ENCODE measurements around the gene AP1S1.
"Not testable (repeated sequence)": the region's sequence is repeated elsewhere in the genome, so short reads cannot be mapped to it uniquely, and the experiment has no call there.

The AP1S1 gene

DNA sequence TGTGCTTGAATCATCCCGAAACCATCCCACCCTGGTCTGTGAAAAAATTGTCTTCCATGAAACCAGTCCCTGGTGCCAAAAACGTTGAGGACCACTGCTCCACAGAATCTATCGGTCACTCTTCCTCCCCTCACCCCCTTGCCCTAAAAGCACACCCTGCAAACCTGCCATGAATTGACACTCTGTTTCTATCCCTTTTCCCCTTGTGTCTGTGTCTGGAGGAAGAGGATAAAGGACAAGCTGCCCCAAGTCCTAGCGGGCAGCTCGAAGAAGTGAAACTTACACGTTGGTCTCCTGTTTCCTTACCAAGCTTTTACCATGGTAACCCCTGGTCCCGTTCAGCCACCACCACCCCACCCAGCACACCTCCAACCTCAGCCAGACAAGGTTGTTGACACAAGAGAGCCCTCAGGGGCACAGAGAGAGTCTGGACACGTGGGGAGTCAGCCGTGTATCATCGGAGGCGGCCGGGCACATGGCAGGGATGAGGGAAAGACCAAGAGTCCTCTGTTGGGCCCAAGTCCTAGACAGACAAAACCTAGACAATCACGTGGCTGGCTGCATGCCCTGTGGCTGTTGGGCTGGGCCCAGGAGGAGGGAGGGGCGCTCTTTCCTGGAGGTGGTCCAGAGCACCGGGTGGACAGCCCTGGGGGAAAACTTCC is 28.2 kb upstream of the AP1S1 start:
- no peak for DNase-seq

DNA sequence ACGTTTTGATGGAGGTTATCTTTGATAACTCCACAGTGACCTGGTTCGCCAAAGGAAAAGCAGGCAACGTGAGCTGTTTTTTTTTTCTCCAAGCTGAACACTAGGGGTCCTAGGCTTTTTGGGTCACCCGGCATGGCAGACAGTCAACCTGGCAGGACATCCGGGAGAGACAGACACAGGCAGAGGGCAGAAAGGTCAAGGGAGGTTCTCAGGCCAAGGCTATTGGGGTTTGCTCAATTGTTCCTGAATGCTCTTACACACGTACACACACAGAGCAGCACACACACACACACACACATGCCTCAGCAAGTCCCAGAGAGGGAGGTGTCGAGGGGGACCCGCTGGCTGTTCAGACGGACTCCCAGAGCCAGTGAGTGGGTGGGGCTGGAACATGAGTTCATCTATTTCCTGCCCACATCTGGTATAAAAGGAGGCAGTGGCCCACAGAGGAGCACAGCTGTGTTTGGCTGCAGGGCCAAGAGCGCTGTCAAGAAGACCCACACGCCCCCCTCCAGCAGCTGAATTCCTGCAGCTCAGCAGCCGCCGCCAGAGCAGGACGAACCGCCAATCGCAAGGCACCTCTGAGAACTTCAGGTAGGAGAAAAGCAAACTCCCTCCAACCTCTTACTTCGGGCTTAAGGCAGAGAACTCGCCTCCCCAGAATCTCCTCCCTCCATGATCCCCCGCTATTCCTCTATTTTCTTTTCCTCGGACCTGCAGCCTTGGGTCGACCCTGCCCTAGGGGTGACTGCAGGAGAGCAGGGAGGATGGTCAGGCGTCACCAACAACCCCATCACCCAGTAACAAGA is 27.4 kb upstream of the AP1S1 start, which contains the start of gene SERPINE1:
TSS of gene SERPINE1 (plus strand) at position 454 of the 809 bp plus-strand sequence. CDS start 1,290 bp downstream, outside the sequence.
- peak; percentile 50 for DNase-seq

DNA sequence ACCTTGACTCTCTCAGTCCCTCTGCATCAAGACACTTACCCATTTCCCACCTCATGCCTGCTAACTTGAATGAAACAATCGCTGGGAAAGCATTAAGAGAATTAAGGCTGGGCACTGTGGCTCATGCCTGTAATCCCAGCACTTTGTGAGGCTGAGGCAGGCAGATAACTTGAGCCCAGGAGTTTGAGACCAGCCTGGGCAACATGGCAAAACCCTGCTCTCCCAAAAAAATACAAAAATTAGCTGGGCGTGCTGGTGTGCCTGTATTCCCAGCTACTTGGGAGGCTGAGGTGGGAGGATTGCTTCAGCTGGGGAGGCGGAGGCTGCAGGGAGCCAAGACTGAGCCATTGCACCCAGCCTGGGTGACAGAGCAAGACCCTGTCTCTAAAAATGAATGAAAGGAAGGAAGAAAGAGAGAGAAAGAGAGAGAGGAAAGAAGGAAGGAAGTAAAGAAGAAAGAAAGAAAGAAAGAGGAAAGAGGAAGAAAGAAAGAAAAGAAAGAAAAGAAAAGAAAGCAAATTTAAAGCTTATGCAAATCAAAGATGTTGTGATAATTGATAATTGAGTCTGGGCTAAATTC is 26.7 kb upstream of the AP1S1 start:
- no peak for DNase-seq

DNA sequence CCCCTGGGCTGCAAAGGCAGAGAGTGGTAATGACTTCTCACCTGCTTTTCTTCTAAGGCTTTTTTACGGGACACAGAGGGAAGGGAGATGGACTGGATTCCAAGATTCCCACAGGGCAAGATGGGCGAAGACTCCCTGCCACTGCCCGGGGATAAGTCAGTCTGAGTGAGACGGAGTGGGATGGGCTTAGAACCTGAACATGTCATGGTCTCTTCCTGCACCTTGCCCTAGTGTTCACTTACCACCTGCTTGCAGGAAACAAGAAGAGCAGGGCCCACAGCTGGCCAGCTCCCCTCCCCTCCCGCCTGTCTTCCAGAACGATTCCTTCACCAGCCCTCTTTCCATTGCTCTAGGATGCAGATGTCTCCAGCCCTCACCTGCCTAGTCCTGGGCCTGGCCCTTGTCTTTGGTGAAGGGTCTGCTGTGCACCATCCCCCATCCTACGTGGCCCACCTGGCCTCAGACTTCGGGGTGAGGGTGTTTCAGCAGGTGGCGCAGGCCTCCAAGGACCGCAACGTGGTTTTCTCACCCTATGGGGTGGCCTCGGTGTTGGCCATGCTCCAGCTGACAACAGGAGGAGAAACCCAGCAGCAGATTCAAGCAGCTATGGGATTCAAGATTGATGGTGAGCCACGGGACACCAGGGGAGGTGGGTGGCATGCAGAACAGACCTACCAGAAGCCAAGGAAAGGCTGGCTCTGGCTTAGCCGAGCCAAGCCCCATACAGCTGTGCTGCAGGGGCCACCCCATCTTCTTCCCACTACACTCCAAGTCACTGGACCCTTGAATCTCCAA is 26.0 kb upstream of the AP1S1 start:
- peak; percentile 67 for DNase-seq

DNA sequence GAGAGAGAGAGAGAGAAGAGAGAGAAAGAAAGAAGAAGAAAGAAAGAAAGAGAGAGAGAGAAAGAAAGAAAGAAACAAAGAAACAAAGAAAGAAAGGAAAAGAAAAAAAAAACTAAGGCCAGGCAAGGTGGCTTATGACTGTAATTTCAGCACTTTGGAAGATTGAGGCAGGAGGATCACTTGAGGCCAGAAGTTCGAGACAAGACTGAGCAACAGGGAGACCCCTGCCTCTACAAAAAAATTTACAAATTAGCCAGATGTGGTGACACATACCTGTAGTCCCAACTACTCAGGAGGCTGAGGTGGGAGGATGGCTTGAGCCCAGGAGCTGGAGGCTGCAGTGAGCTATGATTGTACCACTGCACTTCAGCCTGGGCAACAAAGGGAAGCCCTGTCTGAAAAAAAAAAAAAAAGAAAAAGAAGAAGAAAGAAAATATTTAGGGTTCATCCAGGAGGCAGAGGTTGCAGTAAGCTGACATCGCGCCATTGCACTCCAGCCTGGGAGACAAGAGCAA is 24.6 kb upstream of the AP1S1 start:
- DNase-seq, result no peak

DNA sequence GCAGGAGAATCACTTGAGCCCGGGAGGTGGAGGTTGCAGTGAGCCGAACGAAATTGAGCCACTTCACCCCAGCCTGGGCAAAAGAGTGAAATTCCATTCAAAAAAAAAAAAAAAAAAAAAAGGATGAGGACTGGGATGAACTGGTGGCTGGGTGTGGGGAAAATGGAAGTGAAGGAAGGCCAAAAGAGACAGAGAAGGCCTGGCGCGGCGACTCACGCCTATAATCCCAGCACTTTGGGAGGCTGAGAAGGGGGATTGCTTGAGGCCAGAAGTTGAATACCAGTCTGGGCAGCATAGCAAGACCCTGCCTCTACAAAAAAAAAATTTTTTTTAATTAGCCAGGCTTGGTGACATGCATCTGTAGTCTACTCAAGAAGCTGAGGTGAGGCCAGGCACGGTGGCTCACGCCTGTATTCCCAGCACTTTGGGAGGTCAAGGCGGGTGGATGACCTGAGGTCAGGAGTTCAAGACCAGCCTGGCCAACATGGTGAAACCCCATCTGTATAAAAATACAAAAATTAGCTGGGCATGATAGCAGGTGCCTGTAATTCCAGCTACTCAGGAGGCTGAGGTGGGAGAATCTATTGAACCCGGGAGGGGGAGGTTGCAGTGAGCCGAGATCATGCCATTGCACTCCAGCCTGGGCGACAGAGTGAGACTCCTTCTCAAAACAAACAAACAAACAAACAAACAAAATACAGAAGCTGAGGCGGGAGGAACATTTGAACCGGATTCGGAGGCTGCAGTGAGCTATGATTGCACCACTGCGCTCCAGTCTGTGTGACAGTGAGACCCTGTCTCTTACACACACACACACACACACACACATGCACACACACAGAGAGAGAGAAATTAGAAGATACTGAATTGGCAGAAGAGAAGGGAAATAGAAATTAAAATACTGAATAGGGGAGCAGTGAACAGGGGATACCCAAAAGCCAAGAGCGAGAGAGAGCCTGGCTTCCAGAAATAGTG is 21.4 kb upstream of the AP1S1 start:
- DNase-seq, result not testable (repeated sequence)

DNA sequence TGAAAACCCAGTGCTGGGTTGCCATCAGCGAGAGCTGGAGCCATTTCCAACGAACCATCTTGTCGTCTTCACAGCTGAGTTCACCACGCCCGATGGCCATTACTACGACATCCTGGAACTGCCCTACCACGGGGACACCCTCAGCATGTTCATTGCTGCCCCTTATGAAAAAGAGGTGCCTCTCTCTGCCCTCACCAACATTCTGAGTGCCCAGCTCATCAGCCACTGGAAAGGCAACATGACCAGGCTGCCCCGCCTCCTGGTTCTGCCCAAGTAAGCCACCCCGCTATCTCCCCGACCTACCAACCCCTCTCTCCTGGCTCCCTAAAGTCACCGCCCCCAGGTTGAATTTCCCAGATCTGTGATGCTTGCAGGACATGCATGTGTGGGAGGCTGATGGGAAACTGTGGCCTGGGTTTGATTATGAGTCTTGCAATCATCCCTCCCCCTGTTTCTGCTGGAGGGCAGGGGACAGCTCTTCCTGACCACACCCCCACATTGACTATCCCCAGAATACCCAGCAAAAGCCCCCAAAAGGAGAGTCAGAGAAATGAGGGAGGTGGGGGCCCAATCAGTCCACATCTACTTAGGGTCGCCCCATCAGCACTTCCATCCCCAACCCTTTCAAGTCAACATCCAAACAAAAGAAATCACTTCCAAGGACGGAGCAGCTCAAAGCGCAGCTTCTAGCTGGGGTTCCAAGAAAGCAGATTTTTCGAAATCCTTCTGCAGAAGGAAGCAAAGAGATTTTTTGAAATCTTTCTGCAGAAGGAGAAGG is 20.5 kb upstream of the AP1S1 start:
- DNase-seq, result no peak

DNA sequence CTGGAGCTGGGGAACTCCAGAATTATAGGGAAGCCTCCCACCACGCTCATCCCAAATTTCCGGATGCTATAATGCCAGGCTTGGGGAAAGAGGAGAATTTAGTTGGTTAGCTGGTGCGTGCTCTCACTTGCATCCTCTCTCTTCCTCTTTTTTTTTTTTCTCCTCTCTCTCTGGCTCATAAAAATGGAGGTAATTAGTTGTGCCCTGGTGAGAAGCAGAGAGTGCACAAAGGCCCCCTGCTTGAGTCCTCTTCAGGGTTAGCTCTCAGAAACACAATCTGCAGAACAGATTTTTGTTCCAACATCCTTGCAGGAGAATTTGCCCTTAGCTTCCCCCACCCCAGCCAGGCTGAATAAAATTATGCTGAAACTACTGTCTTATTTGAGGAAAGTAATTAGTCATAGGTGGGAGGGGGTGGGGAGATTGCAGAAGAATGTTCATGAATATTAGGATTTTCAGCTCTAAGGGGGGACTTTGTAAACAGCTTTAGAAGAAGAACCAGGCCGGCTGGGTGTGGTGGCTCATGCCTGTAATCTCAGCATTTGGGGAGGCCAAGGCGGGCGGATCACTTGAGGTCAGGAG is 19.8 kb upstream of the AP1S1 start:
- no peak for DNase-seq

DNA sequence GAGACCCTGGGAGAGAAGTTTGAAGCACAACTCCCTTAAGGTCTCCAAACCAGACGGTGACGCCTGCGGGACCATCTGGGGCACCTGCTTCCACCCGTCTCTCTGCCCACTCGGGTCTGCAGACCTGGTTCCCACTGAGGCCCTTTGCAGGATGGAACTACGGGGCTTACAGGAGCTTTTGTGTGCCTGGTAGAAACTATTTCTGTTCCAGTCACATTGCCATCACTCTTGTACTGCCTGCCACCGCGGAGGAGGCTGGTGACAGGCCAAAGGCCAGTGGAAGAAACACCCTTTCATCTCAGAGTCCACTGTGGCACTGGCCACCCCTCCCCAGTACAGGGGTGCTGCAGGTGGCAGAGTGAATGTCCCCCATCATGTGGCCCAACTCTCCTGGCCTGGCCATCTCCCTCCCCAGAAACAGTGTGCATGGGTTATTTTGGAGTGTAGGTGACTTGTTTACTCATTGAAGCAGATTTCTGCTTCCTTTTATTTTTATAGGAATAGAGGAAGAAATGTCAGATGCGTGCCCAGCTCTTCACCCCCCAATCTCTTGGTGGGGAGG is 16.5 kb upstream of the AP1S1 start:
- no peak for DNase-seq

DNA sequence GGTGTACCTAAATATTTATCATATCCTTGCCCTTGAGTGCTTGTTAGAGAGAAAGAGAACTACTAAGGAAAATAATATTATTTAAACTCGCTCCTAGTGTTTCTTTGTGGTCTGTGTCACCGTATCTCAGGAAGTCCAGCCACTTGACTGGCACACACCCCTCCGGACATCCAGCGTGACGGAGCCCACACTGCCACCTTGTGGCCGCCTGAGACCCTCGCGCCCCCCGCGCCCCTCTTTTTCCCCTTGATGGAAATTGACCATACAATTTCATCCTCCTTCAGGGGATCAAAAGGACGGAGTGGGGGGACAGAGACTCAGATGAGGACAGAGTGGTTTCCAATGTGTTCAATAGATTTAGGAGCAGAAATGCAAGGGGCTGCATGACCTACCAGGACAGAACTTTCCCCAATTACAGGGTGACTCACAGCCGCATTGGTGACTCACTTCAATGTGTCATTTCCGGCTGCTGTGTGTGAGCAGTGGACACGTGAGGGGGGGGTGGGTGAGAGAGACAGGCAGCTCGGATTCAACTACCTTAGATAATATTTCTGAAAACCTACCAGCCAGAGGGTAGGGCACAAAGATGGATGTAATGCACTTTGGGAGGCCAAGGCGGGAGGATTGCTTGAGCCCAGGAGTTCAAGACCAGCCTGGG is 15.9 kb upstream of the AP1S1 start:
- peak; percentile 72 for DNase-seq

DNA sequence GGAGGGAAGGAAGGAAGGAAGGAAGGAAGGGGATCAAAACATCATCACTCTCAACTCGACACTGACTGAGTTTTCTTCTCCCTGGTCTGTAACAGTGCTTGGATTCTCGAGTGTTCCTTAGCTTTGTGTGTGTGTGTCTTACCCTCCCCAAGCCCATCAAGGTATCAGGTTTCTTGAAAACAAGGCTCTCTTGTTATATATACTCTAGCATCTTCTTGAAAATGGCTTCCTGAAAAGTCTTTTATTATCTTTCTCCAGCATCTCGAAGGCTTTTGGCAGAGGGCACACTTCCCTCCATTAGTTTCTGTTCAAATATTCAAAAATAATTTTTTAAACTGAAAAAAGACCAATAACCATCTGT is 14.0 kb upstream of the AP1S1 start:
- DNase-seq, result no peak

DNA sequence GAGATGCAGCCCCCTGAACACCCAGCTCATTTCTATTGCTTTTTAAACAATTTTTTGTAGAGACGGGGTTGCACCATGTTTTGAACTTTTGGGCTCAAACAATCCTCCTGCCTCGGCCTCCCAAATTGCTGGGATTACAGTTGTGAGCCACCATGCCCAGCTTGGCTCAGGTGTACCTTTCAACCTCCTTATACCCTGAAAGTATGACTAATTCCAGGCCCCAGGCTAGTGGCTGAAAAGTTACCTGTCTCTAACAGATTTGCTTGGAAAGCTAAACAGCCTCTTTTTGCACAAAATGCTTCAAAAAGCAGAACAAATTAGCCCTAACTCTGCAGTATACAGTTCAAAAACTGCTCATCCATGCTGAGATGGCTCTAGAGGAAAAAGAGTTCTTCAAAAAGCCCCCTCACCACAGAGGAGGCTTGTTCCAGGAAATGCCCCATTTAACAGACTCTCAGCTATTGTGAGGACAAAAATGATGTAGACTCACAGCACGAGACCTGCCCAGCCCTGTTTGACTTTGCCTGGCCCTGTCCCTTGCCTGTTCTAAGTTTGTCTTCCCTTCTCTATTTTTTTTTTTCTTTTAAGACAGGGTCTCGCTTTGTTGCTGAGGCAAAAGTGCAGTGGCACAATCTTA is 13.4 kb upstream of the AP1S1 start:
- no peak for DNase-seq

DNA sequence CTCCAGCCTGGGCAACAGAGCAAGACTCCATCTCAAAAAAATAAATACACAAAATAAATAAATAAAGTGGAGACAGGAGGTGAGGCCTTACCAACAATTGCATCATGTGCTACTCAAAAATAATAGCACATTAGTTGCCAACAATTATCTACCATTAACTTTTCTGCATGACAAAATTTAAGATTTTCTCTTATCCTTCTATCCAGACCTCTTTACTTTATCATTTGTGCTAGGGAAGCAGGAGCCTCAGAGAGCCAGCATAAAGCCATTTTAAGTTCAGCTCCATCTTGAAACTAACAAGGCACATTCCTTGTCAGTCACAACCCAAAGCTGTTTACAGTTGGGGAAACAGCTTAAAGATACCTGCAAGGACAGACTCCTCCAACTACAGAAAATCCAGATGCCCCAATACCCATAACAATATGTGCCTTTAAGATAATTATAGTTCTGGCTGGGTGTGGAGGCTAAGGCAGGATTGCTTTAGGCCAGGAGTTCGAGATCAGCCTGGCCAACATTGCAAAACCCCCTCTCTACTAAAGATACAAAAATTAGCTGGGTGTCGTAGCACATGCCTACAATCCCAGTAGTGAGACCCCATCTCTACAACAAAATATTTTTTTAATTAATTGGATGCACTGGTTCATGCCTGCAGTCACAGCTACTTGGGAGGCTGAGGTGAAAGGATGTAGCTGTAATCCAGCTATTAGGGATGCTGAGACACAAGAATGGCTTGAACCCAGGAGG is 2.2 kb upstream of the AP1S1 start:
- no peak for DNase-seq

DNA sequence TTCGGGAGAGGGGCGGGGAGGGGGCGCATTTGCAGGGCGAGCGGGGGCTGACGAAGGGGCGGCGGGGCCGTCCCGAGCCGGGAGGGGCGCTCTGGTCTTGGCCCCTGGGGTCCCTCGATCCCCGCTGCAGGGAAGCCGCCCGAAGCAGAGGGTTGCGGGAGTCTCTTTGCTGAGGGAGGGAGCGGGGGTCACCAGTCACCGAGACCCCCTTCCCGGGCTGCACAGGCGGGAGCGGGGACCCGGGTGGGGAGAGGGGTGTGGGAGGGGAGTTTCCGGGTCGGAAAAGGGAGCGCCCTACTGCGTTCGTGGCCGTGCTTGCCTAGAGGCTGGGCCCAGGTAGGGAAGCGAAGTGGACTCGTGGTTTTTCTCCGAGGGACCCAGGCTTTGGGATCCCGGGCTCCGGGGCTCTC is 422 bp downstream of the AP1S1 start:
- no peak for DNase-seq

DNA sequence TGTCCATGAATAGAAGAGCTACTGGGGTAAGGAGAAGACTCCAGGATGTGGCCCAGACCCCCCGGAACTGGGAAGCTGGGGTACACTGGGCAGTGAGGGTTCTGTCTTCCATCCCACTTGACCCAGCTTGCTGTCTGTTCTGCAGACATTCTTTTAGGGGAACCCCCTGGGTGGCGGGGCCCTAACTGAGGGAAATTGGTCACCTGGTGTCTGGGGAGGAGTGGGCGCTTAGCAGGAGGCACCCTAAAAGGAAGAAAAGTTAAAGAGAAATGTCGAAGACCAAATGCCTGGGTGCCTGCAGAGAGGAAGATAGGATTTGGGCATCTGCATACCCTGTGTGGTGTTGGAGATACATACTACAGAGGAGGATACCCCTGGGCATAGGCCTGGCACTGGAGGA is 1.0 kb downstream of the AP1S1 start:
- no peak for DNase-seq

DNA sequence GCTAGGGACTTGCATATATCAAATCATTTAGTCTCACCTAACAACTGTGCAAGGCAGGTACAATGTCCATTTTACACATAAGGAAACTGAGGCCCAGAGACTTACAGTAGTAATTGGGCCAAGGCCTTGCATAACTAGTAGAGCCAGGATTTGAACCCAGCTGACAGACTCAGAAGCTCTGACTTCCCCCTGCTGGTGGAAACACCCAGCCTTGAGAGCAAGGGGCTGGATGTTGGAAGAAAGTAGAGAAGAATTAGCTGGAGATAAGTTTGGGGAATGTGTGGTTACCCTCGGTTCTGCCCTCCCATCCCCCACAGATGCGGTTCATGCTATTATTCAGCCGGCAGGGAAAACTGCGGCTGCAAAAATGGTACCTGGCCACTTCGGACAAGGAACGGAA is 2.0 kb downstream of the AP1S1 start:
- no peak for DNase-seq

DNA sequence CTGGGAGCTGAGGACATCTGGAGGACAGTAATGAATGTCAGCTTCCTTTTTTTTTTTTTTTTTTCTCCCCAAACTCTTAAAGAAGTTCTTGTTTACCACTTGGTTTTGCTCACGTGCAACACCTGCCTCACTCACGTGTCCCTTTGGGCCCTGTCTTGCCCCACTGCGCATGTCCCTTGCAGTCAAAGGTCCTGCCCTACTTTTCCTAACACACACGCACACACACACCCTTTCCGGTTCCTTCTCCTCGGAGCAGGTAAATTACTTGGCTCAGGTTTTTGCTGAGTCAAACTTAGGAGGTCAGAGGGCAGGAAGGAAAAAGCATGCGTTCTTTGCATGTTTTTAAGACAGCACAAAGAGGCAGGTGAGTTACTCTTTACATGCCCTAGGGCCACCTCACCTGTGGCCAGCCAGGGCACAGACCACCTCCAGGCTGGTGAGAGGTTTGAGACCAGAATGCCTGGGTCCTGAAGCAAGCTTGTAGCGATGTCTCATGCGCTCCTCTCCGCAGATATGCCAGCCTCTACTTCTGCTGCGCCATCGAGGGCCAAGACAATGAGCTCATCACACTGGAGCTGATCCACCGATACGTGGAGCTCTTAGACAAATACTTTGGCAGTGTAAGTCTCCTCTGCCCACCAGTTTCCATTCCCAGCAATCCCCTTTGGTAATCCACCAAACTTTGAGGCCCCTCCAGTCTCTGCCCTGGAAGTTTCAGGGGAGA is 2.8 kb downstream of the AP1S1 start:
- DNase-seq, result no peak

All from NCI-H774 (cell line).